SK-N-SH (cell line): ENCODE measurements around the gene INTS1.

Experiments used
- ELF1 ChIP-seq: IDR thresholded peaks from 2 replicates; pipeline ENCODE4 v1.4.0; 2012
- EP300 ChIP-seq, 2 experiments: IDR thresholded peaks; 2 replicates each; pipeline versions ENCODE4 v1.4.0 to v1.6.1; 2012; ENCODE audit warnings: borderline replicate concordance in 1 of 2, low read depth in 1 of 2, low read length in 1 of 2
- MXI1 ChIP-seq: IDR thresholded peaks from 2 replicates; pipeline ENCODE4 v1.6.1; 2012; ENCODE audit warnings: mild to moderate bottlenecking, low read depth, low read length, improper control_type of control experiment
- POLR2AphosphoS5 ChIP-seq: IDR thresholded peaks from 2 replicates; pipeline ENCODE4 v1.6.1; 2012; ENCODE audit warnings: low read depth, low read length
- RAD21 ChIP-seq: IDR thresholded peaks from 2 replicates; pipeline ENCODE4 v1.6.1; 2012; ENCODE audit warnings: mild to moderate bottlenecking, low read length
- RFX5 ChIP-seq: IDR thresholded peaks from 2 replicates; pipeline ENCODE4 v1.6.1; 2012; ENCODE audit warnings: mild to moderate bottlenecking, improper control_type of control experiment, low read length
- RXRA ChIP-seq: IDR thresholded peaks from 2 replicates; pipeline ENCODE4 v1.4.0; 2012; ENCODE audit warnings: low read depth, mild to moderate bottlenecking, borderline replicate concordance
- SMC3 ChIP-seq: IDR thresholded peaks from 2 replicates; pipeline ENCODE4 v1.6.1; 2012; ENCODE audit warnings: low read depth, low read length, improper control_type of control experiment
- TF ChIP-seq, protein P1 (sequence below): fragments of 200-600 bp; sonication (generic); IDR thresholded peaks from 2 replicates; pipeline ENCODE4 v1.6.1; 2017; ENCODE audit warnings: antibody characterized with exemption, mild to moderate bottlenecking, moderate library complexity
- TF ChIP-seq, protein P2 (sequence below): IDR thresholded peaks from 2 replicates; pipeline ENCODE4 v1.4.0; 2012; ENCODE audit warnings: low read depth
- TF ChIP-seq, protein P3 (sequence below): IDR thresholded peaks from 2 replicates; pipeline ENCODE4; 2012
- TF ChIP-seq, protein P4 (sequence below): fragments of 150-350 bp; IDR thresholded peaks from 2 replicates; pipeline ENCODE4 v1.6.1; 2016; ENCODE audit warnings: mild to moderate bottlenecking, low read depth, low read length
- TF ChIP-seq, protein P5 (sequence below): IDR thresholded peaks from 2 replicates; pipeline ENCODE4 v1.6.1; 2012; ENCODE audit warnings: mild to moderate bottlenecking, low read depth, low read length, moderate library complexity

DNA sequence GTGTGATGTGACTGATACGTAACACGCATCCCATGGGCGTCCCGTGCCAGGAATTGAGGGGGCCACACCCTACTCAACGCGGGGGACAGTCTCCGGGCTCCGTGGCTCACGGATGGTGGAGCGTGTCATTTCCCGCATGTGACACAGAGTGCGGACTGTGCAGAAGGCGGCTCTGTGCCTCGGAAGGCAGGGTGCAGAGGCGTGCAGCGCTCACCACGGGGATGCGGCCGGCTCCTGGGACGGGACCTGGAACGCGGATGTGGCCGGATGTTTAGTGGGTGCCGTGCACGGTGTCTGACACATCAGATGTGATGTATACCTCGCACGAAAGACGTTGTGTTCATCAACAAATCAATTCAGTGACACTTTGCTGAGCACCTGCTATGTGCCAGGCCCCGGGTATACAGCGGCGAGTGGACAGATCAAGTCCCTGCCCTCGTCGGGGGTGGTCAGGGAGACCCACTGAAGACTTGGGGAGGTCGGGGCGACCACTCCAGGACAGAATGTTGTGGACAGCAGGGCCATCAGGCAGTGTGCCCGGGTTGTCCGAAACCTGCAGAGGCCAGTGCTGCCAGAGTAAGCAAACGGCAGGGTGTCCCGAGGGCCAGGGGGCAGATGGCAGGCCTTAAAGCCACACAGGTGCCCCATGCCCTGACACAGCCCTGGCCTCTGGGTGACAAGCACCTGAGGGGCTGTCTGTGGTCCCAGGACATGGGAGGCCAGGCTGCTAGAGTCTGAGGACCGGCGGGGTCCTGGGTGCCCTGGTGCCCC lies 83.0 kb downstream of the INTS1 start:
- TF ChIP-seq, protein P1, sequence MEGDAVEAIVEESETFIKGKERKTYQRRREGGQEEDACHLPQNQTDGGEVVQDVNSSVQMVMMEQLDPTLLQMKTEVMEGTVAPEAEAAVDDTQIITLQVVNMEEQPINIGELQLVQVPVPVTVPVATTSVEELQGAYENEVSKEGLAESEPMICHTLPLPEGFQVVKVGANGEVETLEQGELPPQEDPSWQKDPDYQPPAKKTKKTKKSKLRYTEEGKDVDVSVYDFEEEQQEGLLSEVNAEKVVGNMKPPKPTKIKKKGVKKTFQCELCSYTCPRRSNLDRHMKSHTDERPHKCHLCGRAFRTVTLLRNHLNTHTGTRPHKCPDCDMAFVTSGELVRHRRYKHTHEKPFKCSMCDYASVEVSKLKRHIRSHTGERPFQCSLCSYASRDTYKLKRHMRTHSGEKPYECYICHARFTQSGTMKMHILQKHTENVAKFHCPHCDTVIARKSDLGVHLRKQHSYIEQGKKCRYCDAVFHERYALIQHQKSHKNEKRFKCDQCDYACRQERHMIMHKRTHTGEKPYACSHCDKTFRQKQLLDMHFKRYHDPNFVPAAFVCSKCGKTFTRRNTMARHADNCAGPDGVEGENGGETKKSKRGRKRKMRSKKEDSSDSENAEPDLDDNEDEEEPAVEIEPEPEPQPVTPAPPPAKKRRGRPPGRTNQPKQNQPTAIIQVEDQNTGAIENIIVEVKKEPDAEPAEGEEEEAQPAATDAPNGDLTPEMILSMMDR, result no peak
- TF ChIP-seq RXRA, result no peak
- TF ChIP-seq, protein P2, sequence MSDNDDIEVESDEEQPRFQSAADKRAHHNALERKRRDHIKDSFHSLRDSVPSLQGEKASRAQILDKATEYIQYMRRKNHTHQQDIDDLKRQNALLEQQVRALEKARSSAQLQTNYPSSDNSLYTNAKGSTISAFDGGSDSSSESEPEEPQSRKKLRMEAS, result no peak
- TF ChIP-seq, protein P3, sequence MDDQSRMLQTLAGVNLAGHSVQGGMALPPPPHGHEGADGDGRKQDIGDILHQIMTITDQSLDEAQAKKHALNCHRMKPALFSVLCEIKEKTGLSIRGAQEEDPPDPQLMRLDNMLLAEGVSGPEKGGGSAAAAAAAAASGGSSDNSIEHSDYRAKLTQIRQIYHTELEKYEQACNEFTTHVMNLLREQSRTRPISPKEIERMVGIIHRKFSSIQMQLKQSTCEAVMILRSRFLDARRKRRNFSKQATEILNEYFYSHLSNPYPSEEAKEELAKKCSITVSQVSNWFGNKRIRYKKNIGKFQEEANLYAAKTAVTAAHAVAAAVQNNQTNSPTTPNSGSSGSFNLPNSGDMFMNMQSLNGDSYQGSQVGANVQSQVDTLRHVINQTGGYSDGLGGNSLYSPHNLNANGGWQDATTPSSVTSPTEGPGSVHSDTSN, result no peak
- no peak for TF ChIP-seq ELF1
- no peak for TF ChIP-seq SMC3
- no peak for TF ChIP-seq MXI1
- TF ChIP-seq POLR2AphosphoS5, result no peak
- no peak for TF ChIP-seq RAD21
- no peak for TF ChIP-seq RFX5
- TF ChIP-seq EP300 (IDR thresholded peaks at IDR 0.05; ENCODE audit: borderline replicate concordance in 1 of 2, low read depth in 1 of 2, low read length in 1 of 2), result no peak
- TF ChIP-seq, protein P4, sequence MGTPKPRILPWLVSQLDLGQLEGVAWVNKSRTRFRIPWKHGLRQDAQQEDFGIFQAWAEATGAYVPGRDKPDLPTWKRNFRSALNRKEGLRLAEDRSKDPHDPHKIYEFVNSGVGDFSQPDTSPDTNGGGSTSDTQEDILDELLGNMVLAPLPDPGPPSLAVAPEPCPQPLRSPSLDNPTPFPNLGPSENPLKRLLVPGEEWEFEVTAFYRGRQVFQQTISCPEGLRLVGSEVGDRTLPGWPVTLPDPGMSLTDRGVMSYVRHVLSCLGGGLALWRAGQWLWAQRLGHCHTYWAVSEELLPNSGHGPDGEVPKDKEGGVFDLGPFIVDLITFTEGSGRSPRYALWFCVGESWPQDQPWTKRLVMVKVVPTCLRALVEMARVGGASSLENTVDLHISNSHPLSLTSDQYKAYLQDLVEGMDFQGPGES, result no peak
- TF ChIP-seq, protein P5, sequence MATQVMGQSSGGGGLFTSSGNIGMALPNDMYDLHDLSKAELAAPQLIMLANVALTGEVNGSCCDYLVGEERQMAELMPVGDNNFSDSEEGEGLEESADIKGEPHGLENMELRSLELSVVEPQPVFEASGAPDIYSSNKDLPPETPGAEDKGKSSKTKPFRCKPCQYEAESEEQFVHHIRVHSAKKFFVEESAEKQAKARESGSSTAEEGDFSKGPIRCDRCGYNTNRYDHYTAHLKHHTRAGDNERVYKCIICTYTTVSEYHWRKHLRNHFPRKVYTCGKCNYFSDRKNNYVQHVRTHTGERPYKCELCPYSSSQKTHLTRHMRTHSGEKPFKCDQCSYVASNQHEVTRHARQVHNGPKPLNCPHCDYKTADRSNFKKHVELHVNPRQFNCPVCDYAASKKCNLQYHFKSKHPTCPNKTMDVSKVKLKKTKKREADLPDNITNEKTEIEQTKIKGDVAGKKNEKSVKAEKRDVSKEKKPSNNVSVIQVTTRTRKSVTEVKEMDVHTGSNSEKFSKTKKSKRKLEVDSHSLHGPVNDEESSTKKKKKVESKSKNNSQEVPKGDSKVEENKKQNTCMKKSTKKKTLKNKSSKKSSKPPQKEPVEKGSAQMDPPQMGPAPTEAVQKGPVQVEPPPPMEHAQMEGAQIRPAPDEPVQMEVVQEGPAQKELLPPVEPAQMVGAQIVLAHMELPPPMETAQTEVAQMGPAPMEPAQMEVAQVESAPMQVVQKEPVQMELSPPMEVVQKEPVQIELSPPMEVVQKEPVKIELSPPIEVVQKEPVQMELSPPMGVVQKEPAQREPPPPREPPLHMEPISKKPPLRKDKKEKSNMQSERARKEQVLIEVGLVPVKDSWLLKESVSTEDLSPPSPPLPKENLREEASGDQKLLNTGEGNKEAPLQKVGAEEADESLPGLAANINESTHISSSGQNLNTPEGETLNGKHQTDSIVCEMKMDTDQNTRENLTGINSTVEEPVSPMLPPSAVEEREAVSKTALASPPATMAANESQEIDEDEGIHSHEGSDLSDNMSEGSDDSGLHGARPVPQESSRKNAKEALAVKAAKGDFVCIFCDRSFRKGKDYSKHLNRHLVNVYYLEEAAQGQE, result no peak
